Caco-2 (cell line): Measurements from ENCODE around the gene DERL3. TPM values are rescaled to one million over a fixed set of nuclear protein-coding genes. Genes with fewer than 3 reads are reported as not detected.

Source experiments
- BruUV-seq: library from RNA; stranded (reverse); fragments of 400-500 nt; replicated peaks from 2 replicates; lab custom pipeline; 2021; lab: Mats Ljungman, UMichigan
- CTCF ChIA-PET: fragments of 300-600 bp; sonication (Branson Sonifier 250); formaldehyde crosslinking; loops from one replicate; lab custom pipeline; 2022; ENCODE audit warnings: antibody characterized with exemption; lab: Charles Lee
- POLR2A ChIA-PET: fragments of 300-600 bp; sonication (Branson Sonifier 250); formaldehyde crosslinking; loops from one replicate; lab custom pipeline; 2022; ENCODE audit warnings: antibody characterized with exemption; lab: Charles Lee
- DNase-seq, 2 experiments: peaks; one replicate each; pipeline versions ENCODE4 v3.0.0 to v3.0.0-alpha.2; 2020 to 2022
- H3K27me3 ChIP-seq: replicated peaks from 2 replicates; pipeline ENCODE4 v1.6.0; 2011; ENCODE audit warnings: low read length; ENCODE audit not compliant: control insufficient read depth, insufficient read depth
- H3K36me3 ChIP-seq: 2 replicates; pipeline ENCODE4 v1.5.1; 2011; ENCODE audit warnings: low read length; ENCODE audit not compliant: control insufficient read depth, insufficient read depth
- H3K4me1 ChIP-seq: fragments of 250-450 bp; sonication (Bioruptor Pico); 2 replicates; pipeline ENCODE4 v1.5.1; 2020; ENCODE audit warnings: mild to moderate bottlenecking
- H3K4me3 ChIP-seq: 2 replicates; pipeline ENCODE4 v1.5.1; 2011; ENCODE audit warnings: low read depth, mild to moderate bottlenecking, control low read depth, low read length
- H3K9me3 ChIP-seq: fragments of 250-450 bp; sonication (Bioruptor Pico); 2 replicates; pipeline ENCODE4 v1.5.1; 2020; ENCODE audit warnings: mild to moderate bottlenecking, moderate library complexity
- H3K27ac Mint-ChIP-seq: one replicate; pipeline ENCODE4 v1.8.0; 2022; ENCODE audit warnings: mixed read lengths; ENCODE audit not compliant: unreplicated experiment
- H3K27me3 Mint-ChIP-seq: one replicate; pipeline ENCODE4 v1.8.0; 2022; ENCODE audit warnings: mixed read lengths; ENCODE audit not compliant: insufficient read depth, unreplicated experiment
- H3K36me3 Mint-ChIP-seq: one replicate; pipeline ENCODE4 v1.8.0; 2022; ENCODE audit warnings: mild to moderate bottlenecking, mixed read lengths; ENCODE audit not compliant: insufficient read depth, unreplicated experiment
- H3K4me1 Mint-ChIP-seq: one replicate; pipeline ENCODE4 v1.8.0; 2022; ENCODE audit warnings: low read depth, mixed read lengths; ENCODE audit not compliant: unreplicated experiment
- H3K4me3 Mint-ChIP-seq: one replicate; pipeline ENCODE4 v1.8.0; 2022; ENCODE audit warnings: mild to moderate bottlenecking, moderate library complexity, mixed read lengths; ENCODE audit not compliant: unreplicated experiment
- H3K9me3 Mint-ChIP-seq: one replicate; pipeline ENCODE4 v1.8.0; 2022; ENCODE audit warnings: mixed read lengths; ENCODE audit not compliant: unreplicated experiment
- CTCF ChIP-seq, 2 experiments: fragments of 200-600 bp in 1 of 2; IDR thresholded peaks; 1 replicate in 1 of 2; 2 replicates in 1 of 2; pipeline versions ENCODE4 v1.5.1 to v1.8.0; 2011 to 2022; ENCODE audit warnings: antibody characterized with exemption in 1 of 2, control low read depth in 1 of 2, inconsistent platforms in 1 of 2, low read depth in 1 of 2, low read length in 1 of 2, mild to moderate bottlenecking in 1 of 2, moderate library complexity in 1 of 2; ENCODE audit not compliant: insufficient read depth in 1 of 2, severe bottlenecking in 1 of 2, unreplicated experiment in 1 of 2
- intact Hi-C: fragments of 100-400 bp; cut with micrococcal nuclease; formaldehyde crosslinking; loops from one replicate; pipeline ENCODE4 v1.10.0; 2022; ENCODE audit not compliant: unreplicated experiment
- total RNA-seq: library from RNA; stranded (reverse); gene quantifications from 2 replicates; pipeline ENCODE4 v1.2.3, GENCODE V29; 2022

DERL3 gene
- total RNA-seq, 1 experiment from 2014 or later, result 4.4 TPM

- BruUV-seq, result no TSS peak
- Histone ChIP-seq H3K27me3 (no peaks in the 10 kb centered on the region), H3K4me1 (0 out of 2 replicates have a peak, but pooled peaks cover 3% of the 10 kb centered on the region), H3K36me3 (peaks cover 1% of the 10 kb centered on the region; the same call in 1 of the 2 replicates), H3K9me3 (no peaks in the 10 kb centered on the region), H3K4me3 (peak overlapping the region; percentile 53)
- ChIA-PET POLR2A (no interaction called here), CTCF (interaction anchor here (1.5 to 2.3 kb wide), 2 partner anchors 9 to 86 kb away, joined by 3 to 39 read pairs; partner anchors contain the start of gene MMP11)
- H3K36me3 Mint-ChIP-seq, result peaks cover 6% of the 10 kb centered on the region
- peaks cover 7% of the 10 kb centered on the region for H3K4me1 Mint-ChIP-seq
- DNase-seq, result no peak
- TF ChIP-seq CTCF (IDR thresholded peaks at IDR 0.05; ENCODE audit: insufficient read depth in 1 of 2, low read depth in 1 of 2, low read length in 1 of 2, severe bottlenecking in 1 of 2, unreplicated experiment in 1 of 2), result no peak
- intact Hi-C loops, result loop anchor here (5.0 kb wide), 1 partner anchor 34 kb away; the partner anchor contains the start of gene MIF
- H3K9me3 Mint-ChIP-seq, result no peaks in the 10 kb centered on the region
- H3K27me3 Mint-ChIP-seq, result no peaks in the 10 kb centered on the region
- peak overlapping the region; percentile 80 for H3K4me3 Mint-ChIP-seq
- peak overlapping the region; percentile 79 for H3K27ac Mint-ChIP-seq
Measured at GRCh38 chr22:23858484-23858815, 19.6 kb upstream of the DERL3 start.

- intact Hi-C loops, result loop anchor here (5.0 kb wide), 1 partner anchor 34 kb away; the partner anchor contains the start of gene MIF
- BruUV-seq, result no TSS peak
Measured at GRCh38 chr22:23857606-23858483, 19.0 kb upstream of the DERL3 start, which contains the start of gene SLC2A11. SLC2A11 (plus strand) TSS chr22:23857875; CDS start chr22:23858000, 125 bp downstream.

More at GRCh38 chr22:23857606-23858483, 19.0 kb upstream of the DERL3 start, which contains the start of gene SLC2A11:
- Mint-ChIP-seq H3K4me1 (peaks cover 7% of the 10 kb centered on the region), H3K4me3 (peak within 1 kb of the TSS; percentile 80), H3K27me3 (no peaks in the 10 kb centered on the region), H3K36me3 (no peaks in the 10 kb centered on the region), H3K27ac (peak within 1 kb of the TSS; percentile 79), H3K9me3 (no peaks in the 10 kb centered on the region)
- DNase-seq, result peak; percentile 95 to 97
- Histone ChIP-seq H3K36me3 (peaks cover 1% of the 10 kb centered on the region; the same call in 1 of the 2 replicates), H3K9me3 (no peaks in the 10 kb centered on the region), H3K4me3 (peak within 1 kb of the TSS; percentile 53), H3K27me3 (no peaks in the 10 kb centered on the region), H3K4me1 (0 out of 2 replicates have a peak, but pooled peaks cover 3% of the 10 kb centered on the region)
- POLR2A ChIA-PET, result interaction anchor here (0.5 to 1.6 kb wide), 21 partner anchors 8 to 267 kb away, joined by 3 to 45 read pairs (median 5); partner anchors contain the start of genes CABIN1, CHCHD10, MIF and MMP11
- CTCF ChIA-PET, result interaction anchor here (0.6 to 2.3 kb wide), 17 partner anchors 8 to 1976 kb away, joined by 3 to 45 read pairs (median 5); partner anchors contain the start of genes CHCHD10, MIF and MMP11
- TF ChIP-seq CTCF (IDR thresholded peaks at IDR 0.05; ENCODE audit: insufficient read depth in 1 of 2, low read depth in 1 of 2, low read length in 1 of 2, severe bottlenecking in 1 of 2, unreplicated experiment in 1 of 2), result no peak
